ENCODE measurements around the gene ALK.

The ALK gene

DNA sequence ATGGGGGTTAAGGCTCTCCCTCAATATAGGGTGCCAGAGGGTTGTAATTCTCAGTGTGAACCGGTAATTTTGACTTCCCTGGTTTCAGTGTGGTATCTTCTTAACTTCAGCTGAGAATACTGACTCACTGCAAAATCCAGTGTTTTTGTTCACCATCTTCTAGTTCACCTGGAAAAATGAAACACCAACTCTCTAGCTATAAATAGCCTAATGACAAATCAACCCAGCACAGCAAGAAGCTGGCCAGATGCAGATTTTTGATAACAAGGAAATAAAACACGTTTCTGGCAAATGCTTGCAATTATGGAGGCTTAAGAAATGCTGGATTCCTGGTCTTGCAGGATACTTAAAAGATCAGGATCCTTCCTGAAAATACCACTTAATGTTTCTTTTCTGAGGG lies 613.9 kb downstream of the ALK start:
- TF ChIP-seq, protein P1, sequence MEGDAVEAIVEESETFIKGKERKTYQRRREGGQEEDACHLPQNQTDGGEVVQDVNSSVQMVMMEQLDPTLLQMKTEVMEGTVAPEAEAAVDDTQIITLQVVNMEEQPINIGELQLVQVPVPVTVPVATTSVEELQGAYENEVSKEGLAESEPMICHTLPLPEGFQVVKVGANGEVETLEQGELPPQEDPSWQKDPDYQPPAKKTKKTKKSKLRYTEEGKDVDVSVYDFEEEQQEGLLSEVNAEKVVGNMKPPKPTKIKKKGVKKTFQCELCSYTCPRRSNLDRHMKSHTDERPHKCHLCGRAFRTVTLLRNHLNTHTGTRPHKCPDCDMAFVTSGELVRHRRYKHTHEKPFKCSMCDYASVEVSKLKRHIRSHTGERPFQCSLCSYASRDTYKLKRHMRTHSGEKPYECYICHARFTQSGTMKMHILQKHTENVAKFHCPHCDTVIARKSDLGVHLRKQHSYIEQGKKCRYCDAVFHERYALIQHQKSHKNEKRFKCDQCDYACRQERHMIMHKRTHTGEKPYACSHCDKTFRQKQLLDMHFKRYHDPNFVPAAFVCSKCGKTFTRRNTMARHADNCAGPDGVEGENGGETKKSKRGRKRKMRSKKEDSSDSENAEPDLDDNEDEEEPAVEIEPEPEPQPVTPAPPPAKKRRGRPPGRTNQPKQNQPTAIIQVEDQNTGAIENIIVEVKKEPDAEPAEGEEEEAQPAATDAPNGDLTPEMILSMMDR (IDR thresholded peaks at IDR 0.05; ENCODE audit: low read depth, low read length): no peak
- H3K27ac ChIP-seq: no peak overlapping the region
- H3K9me3 ChIP-seq (ENCODE audit: severe bottlenecking): no peaks in the 10 kb centered on the region
- no peak for DNase-seq
- no peak overlapping the region for H3K4me3 ChIP-seq (ENCODE audit: low read depth, low read length)
- H3K36me3 ChIP-seq: no peaks in the 10 kb centered on the region
- no peaks in the 10 kb centered on the region for H3K27me3 ChIP-seq (ENCODE audit: insufficient read depth, low read depth, severe bottlenecking)

DNA sequence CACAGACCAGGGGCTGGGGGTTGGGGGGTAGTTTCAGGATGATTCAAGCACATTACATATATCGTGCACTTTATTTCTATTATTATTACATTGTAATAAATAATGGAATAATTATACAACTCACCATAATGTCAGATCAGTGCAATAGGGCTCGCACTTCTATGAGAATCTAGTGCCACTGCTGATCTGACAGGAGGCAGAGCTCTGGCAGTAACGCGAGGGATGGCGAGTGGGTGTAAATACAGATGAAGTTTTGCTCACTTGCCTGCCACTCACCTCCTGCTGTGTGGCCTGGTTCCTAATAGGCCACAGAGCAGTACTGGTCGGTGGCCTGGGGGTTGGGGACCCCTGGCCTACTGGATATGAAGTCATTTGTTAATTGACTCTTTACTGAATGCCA lies 615.6 kb downstream of the ALK start:
- H3K27ac ChIP-seq: no peak overlapping the region

DNA sequence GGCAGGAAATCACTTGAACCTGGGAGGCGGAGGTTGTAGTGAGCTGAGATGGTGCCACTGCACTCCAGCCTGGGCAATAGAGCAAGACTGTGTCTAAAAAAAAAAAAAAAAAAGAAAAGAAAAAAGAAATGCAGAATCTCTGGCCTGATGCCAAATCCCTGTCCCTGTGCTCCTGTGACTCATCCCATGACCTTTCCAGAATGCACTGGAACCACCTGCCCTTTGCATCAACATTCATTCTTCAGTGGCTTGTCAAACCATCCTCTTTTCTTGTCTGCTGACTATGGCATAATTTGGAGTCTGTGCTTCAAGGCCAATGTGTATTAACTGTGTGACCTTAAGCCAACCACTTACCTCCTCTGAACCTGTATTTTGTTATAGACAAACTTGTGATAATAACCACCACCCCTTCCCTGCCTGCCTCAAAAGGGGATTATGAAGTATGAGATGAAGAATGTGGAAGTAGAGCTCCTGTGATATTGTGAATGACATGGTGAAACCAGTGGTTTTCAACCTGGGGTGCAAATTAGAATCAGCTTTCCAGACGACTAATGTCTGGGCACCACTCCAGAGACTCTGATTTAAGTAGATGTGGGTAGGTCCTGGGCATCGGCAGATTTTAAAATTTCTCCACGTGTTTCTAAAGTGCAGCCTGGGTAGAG lies 616.9 kb downstream of the ALK start:
- Histone ChIP-seq H3K4me3 (ENCODE audit: low read depth, low read length) (no peak overlapping the region), H3K9me3 (ENCODE audit: severe bottlenecking) (peaks cover 5% of the 10 kb centered on the region), H3K36me3 (no peaks in the 10 kb centered on the region), H3K27me3 (ENCODE audit: insufficient read depth, low read depth, severe bottlenecking) (no peaks in the 10 kb centered on the region), H3K27ac (no peak overlapping the region)
- DNase-seq: no peak
- TF ChIP-seq, protein P1 (IDR thresholded peaks at IDR 0.05; ENCODE audit: low read depth, low read length): no peak

More for the DNA sequence above, 615.6 kb downstream of the ALK start:
- Histone ChIP-seq H3K4me3 (ENCODE audit: low read depth, low read length) (no peak overlapping the region), H3K36me3 (no peaks in the 10 kb centered on the region), H3K9me3 (ENCODE audit: severe bottlenecking) (peaks cover 5% of the 10 kb centered on the region), H3K27me3 (ENCODE audit: insufficient read depth, low read depth, severe bottlenecking) (no peaks in the 10 kb centered on the region)
- TF ChIP-seq, protein P1 (IDR thresholded peaks at IDR 0.05; ENCODE audit: low read depth, low read length): no peak
- DNase-seq: no peak

DNA sequence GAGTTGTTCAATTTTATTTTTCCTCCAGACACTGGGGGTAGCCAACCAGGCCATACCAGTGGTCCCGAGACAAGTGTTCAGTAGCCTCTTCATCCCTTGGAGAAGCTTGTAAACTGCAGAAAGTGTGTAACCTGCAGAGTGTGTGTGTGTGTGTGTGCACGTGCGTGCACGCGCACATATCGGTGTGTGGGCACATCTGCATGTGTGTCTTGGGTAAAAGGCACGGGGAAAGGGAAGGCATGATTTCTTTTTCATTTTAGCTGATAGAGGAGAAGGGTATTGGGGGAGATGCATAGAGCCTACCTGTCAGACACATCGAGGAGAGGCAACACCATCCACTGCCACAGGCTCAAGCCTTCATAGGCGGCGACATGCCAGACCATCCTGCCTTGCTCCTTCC lies 624.8 kb downstream of the ALK start:
- H3K36me3 ChIP-seq: no peaks in the 10 kb centered on the region
- no peak for DNase-seq
- TF ChIP-seq, protein P1 (IDR thresholded peaks at IDR 0.05; ENCODE audit: low read depth, low read length): no peak
- no peaks in the 10 kb centered on the region for H3K27me3 ChIP-seq (ENCODE audit: insufficient read depth, low read depth, severe bottlenecking)
- no peak overlapping the region for H3K27ac ChIP-seq
- no peak overlapping the region for H3K4me3 ChIP-seq (ENCODE audit: low read depth, low read length)
- H3K9me3 ChIP-seq (ENCODE audit: severe bottlenecking): peaks cover under 1% of the 10 kb centered on the region

DNA sequence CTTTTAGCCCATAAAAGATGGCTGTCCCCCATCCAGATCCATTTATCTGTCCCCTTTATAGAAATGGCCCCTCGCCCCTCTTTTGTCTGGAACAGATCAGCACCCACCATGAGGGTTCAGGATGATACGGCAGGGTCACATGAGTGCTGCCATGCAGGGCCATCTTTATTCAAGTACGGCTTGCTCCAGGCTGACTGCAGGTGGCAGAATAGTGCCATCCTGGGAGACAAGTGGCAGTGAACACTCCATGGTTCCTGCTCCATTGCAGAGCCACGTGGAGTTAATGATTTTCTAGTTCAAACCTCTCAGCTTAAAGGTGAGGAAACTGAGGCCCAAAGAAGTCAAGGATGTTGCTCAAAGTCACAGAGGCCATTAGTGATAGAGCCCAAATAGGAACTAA lies 625.5 kb downstream of the ALK start:
- Histone ChIP-seq H3K4me3 (ENCODE audit: low read depth, low read length) (no peak overlapping the region), H3K27ac (no peak overlapping the region), H3K36me3 (no peaks in the 10 kb centered on the region), H3K9me3 (ENCODE audit: severe bottlenecking) (no peaks in the 10 kb centered on the region), H3K27me3 (ENCODE audit: insufficient read depth, low read depth, severe bottlenecking) (no peaks in the 10 kb centered on the region)
- peak; percentile 81 for DNase-seq
- TF ChIP-seq, protein P1 (IDR thresholded peaks at IDR 0.05; ENCODE audit: low read depth, low read length): peak; percentile 92

All from WERI-Rb-1 (cell line).